ENCODE data around the gene ATP2A2. TPM values are rescaled to one million over a fixed set of nuclear protein-coding genes. Genes with fewer than 3 reads are reported as not detected.
"Not testable (repeated sequence)": the region's sequence is repeated elsewhere in the genome, so short reads cannot be mapped to it uniquely, and the experiment has no call there.

The ATP2A2 gene
- total RNA-seq, 1 donor: 139 TPM

DNA sequence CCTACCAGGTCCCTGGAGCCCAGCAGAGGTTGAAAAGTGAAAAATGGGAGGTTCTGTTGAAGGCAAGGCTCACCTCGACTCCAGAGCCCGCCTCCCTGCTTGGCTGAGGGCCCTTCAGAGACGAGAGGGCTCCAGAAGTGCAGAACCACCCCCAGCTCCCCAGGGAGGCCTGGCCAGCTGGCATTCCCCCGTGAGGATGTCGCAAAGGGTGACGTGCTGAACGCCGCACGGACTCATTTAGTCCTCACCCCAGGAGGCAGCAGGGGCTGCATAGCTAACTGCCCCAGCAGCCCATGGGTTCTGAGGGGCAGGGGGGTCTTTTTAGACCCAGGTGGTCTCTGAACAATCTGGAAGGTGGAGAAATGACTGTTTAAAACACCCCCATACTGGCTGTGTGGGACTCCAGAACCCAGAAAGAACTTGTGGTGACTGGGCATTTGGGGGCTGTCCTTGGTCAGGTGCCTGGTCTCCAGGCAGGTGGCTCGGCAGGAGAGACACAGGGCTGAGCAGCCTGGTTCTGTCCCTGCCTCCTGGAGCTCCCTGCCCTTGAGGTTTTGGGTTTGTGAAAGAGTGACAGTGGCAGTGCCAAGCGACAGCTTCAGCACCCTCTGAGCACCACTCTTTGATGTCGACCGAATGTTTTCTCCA, 90.5 kb downstream of the ATP2A2 start:
- TF ChIP-seq, protein P1, sequence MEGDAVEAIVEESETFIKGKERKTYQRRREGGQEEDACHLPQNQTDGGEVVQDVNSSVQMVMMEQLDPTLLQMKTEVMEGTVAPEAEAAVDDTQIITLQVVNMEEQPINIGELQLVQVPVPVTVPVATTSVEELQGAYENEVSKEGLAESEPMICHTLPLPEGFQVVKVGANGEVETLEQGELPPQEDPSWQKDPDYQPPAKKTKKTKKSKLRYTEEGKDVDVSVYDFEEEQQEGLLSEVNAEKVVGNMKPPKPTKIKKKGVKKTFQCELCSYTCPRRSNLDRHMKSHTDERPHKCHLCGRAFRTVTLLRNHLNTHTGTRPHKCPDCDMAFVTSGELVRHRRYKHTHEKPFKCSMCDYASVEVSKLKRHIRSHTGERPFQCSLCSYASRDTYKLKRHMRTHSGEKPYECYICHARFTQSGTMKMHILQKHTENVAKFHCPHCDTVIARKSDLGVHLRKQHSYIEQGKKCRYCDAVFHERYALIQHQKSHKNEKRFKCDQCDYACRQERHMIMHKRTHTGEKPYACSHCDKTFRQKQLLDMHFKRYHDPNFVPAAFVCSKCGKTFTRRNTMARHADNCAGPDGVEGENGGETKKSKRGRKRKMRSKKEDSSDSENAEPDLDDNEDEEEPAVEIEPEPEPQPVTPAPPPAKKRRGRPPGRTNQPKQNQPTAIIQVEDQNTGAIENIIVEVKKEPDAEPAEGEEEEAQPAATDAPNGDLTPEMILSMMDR (IDR thresholded peaks at IDR 0.05; ENCODE audit: insufficient read depth, low read length): no peak
- no peak for DNase-seq (ENCODE audit: low read depth)
- no peak overlapping the region for H3K4me3 ChIP-seq (ENCODE audit: low read depth, low read length)

DNA sequence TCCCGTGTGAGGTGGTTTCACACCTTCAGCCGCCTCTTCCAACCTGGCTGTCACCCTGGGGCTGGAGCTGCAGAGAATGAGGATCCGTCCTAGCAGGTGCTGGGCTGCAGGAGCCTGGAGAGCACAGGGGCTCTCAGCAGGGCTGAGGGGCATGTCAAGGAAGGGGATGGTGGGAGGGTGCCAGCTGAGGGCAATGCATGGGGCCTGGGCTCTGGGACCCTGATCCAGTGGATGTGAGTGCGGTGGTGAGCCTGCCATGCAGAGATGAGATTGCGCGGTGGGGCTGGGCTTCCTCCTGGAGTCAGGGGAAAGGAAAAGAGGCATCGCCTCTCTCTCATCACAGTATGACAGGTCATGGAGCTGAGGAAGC, 91.0 kb downstream of the ATP2A2 start:
- TF ChIP-seq, protein P1 (IDR thresholded peaks at IDR 0.05; ENCODE audit: insufficient read depth, low read length): no peak
- H3K4me3 ChIP-seq (ENCODE audit: low read depth, low read length): no peak overlapping the region
- no peak for DNase-seq (ENCODE audit: low read depth)

DNA sequence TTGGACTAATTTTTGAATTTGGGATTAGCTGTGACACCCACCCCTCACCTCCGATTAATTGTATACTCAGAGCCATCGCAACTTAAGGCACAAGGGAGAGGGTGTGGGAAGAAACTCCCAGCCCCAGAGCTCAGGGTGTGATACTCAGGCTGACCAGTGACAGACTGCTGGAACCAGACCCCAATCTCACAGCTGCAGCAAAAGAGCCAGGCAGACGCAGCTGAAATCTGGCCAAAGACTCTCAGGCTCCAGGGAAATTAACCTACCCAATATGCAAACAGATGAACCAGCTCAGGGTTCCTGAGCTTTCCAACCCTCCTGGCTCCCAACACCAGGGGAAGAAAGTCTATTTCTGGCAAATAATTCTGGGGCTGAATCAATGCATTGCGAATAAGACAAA, 92.0 kb downstream of the ATP2A2 start:
- DNase-seq (ENCODE audit: low read depth): no peak
- H3K4me3 ChIP-seq (ENCODE audit: low read depth, low read length): no peak overlapping the region
- TF ChIP-seq, protein P1 (IDR thresholded peaks at IDR 0.05; ENCODE audit: insufficient read depth, low read length): no peak

DNA sequence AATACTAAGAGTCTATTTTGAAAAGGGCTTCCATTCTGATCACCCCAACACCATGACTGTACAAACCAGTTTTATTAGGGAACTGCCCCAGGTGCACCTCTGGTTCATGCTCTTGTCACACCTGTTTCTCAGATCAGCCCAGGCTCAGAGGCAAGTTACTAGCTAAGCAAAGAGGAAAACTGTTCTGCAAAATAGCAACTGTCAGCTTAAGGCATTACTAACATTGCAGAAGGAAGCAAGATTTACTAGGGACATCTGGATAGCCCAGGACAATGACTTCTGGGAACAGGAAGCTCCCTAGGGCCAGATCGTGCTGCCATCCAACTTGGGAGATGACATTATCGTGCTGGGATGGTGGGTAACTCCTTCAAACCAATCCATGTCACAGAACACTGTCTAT, 92.4 kb downstream of the ATP2A2 start:
- DNase-seq (ENCODE audit: low read depth): no peak
- TF ChIP-seq, protein P1 (IDR thresholded peaks at IDR 0.05; ENCODE audit: insufficient read depth, low read length): no peak
- H3K4me3 ChIP-seq (ENCODE audit: low read depth, low read length): no peak overlapping the region

DNA sequence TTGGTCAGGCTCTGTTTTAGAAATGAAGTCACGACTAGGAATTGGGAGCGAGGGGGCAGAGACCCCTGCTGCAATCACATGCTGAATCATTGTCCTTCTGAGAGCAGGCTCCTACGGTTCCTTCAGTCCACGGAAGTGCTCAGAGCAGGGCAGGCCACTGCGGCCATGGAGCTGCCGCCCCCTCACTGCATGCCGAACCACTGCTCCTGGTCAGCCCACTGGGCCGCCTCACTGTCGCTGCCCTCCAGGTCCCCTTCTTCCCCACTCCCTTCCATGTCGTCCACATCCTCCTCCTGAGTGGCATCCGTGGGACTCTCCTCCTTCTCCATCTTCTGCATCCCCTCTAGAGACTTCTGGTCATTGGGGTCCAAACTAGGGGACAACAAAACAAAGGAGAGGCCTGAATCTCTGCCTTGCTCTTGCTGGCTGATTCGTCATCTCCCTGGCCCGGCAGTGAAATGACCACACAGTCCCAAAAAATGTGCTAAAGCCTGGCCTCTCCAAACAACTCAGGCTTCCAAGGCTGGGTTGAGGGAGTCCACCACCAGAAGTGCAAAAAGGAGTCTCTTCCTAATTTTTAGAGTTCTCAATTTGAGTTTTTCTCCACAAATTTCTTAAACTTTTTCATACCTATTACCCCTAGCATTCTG, 93.0 kb downstream of the ATP2A2 start:
- no peak for DNase-seq (ENCODE audit: low read depth)
- TF ChIP-seq, protein P1 (IDR thresholded peaks at IDR 0.05; ENCODE audit: insufficient read depth, low read length): no peak
- no peak overlapping the region for H3K4me3 ChIP-seq (ENCODE audit: low read depth, low read length)

DNA sequence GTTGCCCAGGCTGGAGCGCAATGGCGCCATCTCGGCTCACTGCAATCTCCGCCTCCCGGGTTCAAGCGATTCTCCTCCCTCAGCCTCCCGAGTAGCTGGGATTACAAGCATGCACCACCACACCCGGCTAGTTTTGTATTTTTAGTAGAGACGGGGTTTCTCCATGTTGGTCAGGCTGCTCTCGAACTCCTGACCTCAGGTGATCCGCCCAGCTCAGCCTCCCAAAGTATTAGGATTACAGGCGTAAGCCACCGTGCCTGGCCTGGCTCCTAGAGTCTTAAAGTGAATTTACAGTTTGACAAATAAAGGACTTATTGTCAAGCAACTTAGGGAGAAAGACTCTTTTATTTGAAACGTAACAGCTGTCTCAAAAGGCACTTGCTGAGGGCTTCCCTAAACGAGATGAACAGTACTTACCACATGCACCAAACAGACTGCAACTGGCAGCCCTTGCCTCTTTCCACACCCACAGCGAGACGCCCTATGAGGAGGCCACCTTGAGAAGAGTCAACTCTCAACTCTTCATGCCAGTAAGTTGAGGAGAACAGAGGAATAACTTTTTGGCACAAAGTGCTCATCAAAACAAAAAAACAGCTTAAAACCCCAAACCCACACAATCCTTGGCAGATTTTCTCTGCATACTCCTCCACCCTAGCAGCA, 97.2 kb downstream of the ATP2A2 start:
- DNase-seq (ENCODE audit: low read depth): not testable (repeated sequence)

DNA sequence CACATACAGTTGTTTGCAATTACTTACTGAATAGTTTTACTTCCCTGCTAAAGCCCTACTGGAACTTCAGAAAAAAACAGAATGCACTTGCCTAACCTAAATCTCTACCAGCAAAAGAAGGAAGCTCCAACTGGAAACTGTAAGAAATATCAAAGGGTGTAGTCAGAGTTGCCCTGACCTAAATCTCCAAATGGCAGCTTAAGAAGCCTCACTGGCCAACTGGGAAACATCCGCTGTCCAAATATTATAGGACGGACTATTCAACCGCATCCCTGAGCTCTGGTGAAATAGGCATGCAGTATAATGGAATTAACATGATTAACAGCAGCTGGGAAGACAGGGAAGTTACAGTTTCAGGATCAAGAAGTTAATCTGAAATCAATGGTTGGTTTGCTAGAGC, 98.2 kb downstream of the ATP2A2 start:
- no peak overlapping the region for H3K4me3 ChIP-seq (ENCODE audit: low read depth, low read length)
- DNase-seq (ENCODE audit: low read depth): no peak
- TF ChIP-seq, protein P1 (IDR thresholded peaks at IDR 0.05; ENCODE audit: insufficient read depth, low read length): no peak

More for the DNA sequence above, 97.2 kb downstream of the ATP2A2 start:
- H3K4me3 ChIP-seq (ENCODE audit: low read depth, low read length): not testable (repeated sequence)
